GM12873 (cell line): ENCODE results near the gene F2.
A peak's percentile ranks its signal among the peaks of the same experiment; 100 is the strongest.

Experiments
- CTCF ChIP-seq: IDR thresholded peaks from 2 replicates; pipeline ENCODE4 v1.5.1; 2012; ENCODE audit warnings: low read depth, mild to moderate bottlenecking, moderate library complexity, low read length, control low read depth; ENCODE audit not compliant: insufficient read depth; ENCODE audit errors: missing control alignments

The F2 gene

GRCh38 chr11:46719048-46719542, at the start of gene F2:
F2 (plus strand) TSS chr11:46719213; CDS start chr11:46719236, 23 bp downstream.
- no peak for TF ChIP-seq CTCF

- peak; percentile 45 for TF ChIP-seq CTCF
Measured at GRCh38 chr11:46669711-46670139, 49.3 kb upstream of the F2 start.

- no peak for TF ChIP-seq CTCF
Measured at GRCh38 chr11:46671958-46672315, 47.1 kb upstream of the F2 start.

- no peak for TF ChIP-seq CTCF
Measured at GRCh38 chr11:46672381-46672839, 46.6 kb upstream of the F2 start.

- TF ChIP-seq CTCF, result no peak
Measured at GRCh38 chr11:46673713-46674462, 45.1 kb upstream of the F2 start.

GRCh38 chr11:46674463-46675287, 44.3 kb upstream of the F2 start:
- no peak for TF ChIP-seq CTCF

- TF ChIP-seq CTCF, result no peak
Measured at GRCh38 chr11:46675288-46675851, 43.6 kb upstream of the F2 start.
